ENCODE results near the gene STKLD1. TPM values are rescaled to one million over a fixed set of nuclear protein-coding genes. Genes with fewer than 3 reads are reported as not detected.
"Not testable (repeated sequence)": the region's sequence is repeated elsewhere in the genome, so short reads cannot be mapped to it uniquely, and the experiment has no call there.

Gene STKLD1
- total RNA-seq, 2 experiments from 2014 or later, result 0.65 to 2.0 TPM

GRCh38 chr9:133383438-133383837 is 7.3 kb downstream of the STKLD1 start:
- Mint-ChIP-seq H3K27me3 (no peaks in the 10 kb centered on the region), H3K9me3 (no peaks in the 10 kb centered on the region), H3K27ac (no peak overlapping the region), H3K4me3 (no peak overlapping the region), H3K4me1 (peaks cover 4% of the 10 kb centered on the region), H3K36me3 (ENCODE audit: low read depth) (no peaks in the 10 kb centered on the region)
- no peak for DNase-seq
- ChIA-PET CTCF (no interaction called here), POLR2A (no interaction called here)

GRCh38 chr9:133384736-133385321 is 8.7 kb downstream of the STKLD1 start:
- Mint-ChIP-seq H3K36me3 (ENCODE audit: low read depth) (no peaks in the 10 kb centered on the region), H3K4me3 (no peak overlapping the region), H3K27me3 (no peaks in the 10 kb centered on the region), H3K4me1 (no peaks in the 10 kb centered on the region), H3K9me3 (no peaks in the 10 kb centered on the region), H3K27ac (no peak overlapping the region)
- CTCF ChIA-PET, result interaction anchor here (0.7 kb wide), 1 partner anchor 24 kb away, joined by 4 read pairs; no protein-coding TSS in a partner anchor
- POLR2A ChIA-PET, result interaction anchor here (0.7 kb wide), 1 partner anchor 109 kb away, joined by 4 read pairs; no protein-coding TSS in a partner anchor
- DNase-seq, result no peak

- no peak overlapping the region for H3K27ac Mint-ChIP-seq
- no peaks in the 10 kb centered on the region for H3K9me3 Mint-ChIP-seq
- POLR2A ChIA-PET, result no interaction called here
- no peaks in the 10 kb centered on the region for H3K4me1 Mint-ChIP-seq
- no peak overlapping the region for H3K4me3 Mint-ChIP-seq
- CTCF ChIA-PET, result interaction anchor here (0.7 kb wide), 1 partner anchor 24 kb away, joined by 4 read pairs; no protein-coding TSS in a partner anchor
- no peak for DNase-seq
- H3K27me3 Mint-ChIP-seq, result no peaks in the 10 kb centered on the region
- H3K36me3 Mint-ChIP-seq (ENCODE audit: low read depth), result no peaks in the 10 kb centered on the region
Measured at GRCh38 chr9:133385452-133385851, 9.3 kb downstream of the STKLD1 start.

DNA sequence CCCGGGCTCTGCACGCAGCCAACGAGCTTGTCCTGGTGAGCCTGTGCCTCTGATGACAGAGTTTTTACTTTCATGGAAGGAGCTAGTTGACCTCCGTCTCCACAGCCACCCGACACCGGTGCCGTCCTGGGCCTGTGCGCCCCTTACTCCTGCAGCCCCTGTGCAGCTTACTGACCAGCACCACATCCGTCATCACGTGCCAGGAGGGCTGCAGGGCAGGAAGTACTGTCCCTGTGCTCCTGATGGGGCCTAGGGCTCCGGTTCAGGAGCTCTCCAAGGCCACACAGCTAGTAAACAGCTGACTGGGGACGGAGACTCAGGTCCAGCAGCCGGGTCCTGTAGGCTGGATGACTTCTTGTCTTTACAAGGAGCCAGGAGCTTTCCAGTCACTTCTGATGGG is 10.2 kb downstream of the STKLD1 start:
- no peak for DNase-seq
- H3K4me1 Mint-ChIP-seq, result no peaks in the 10 kb centered on the region
- CTCF ChIA-PET, result interaction anchor here (1.5 kb wide), 1 partner anchor 11 kb away, joined by 3 read pairs; no protein-coding TSS in a partner anchor
- no peaks in the 10 kb centered on the region for H3K36me3 Mint-ChIP-seq (ENCODE audit: low read depth)
- POLR2A ChIA-PET, result no interaction called here
- H3K4me3 Mint-ChIP-seq, result no peak overlapping the region
- no peak overlapping the region for H3K27ac Mint-ChIP-seq
- H3K27me3 Mint-ChIP-seq, result no peaks in the 10 kb centered on the region
- no peaks in the 10 kb centered on the region for H3K9me3 Mint-ChIP-seq

GRCh38 chr9:133387680-133388079 is 11.5 kb downstream of the STKLD1 start:
- Mint-ChIP-seq H3K4me1 (no peaks in the 10 kb centered on the region), H3K36me3 (ENCODE audit: low read depth) (no peaks in the 10 kb centered on the region), H3K9me3 (no peaks in the 10 kb centered on the region), H3K27ac (no peak overlapping the region), H3K27me3 (no peaks in the 10 kb centered on the region), H3K4me3 (no peak overlapping the region)
- DNase-seq, result no peak
- ChIA-PET CTCF (interaction anchor here (0.9 to 1.5 kb wide), 2 partner anchors 10 to 11 kb away, joined by 3 read pairs; partner anchors contain the start of gene STKLD1), POLR2A (no interaction called here)

DNA sequence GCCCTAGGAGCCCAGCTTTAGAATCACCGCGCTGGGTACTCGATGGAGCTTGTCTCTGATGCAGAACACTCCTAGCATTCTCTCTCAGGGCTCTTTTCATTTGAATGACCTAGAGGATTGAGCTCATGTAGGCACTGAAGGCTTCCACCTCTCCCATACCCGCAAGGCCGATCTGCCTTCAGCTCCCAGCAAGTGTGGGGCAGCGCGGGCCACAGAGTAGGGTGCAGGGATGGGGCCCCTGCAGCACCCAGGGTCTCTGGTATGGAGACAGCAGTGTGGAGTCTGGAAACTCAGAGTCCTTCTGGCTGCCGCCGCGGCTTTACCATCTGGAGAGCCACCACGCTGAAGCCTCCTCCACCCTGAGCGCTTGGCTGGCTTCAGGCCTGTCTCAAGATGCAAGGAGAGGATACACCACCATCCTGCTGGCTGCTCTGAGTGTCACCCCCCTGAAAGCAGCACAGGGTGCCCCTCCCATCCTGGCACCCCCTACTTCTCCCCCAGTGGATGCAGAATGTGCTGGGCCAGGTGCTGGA is 12.9 kb downstream of the STKLD1 start:
- DNase-seq, result no peak
- H3K27ac Mint-ChIP-seq, result no peak overlapping the region
- H3K4me3 Mint-ChIP-seq, result no peak overlapping the region
- CTCF ChIA-PET, result interaction anchor here (1.4 kb wide), 1 partner anchor 15 kb away, joined by 4 read pairs; no protein-coding TSS in a partner anchor
- no peaks in the 10 kb centered on the region for H3K9me3 Mint-ChIP-seq
- no peaks in the 10 kb centered on the region for H3K4me1 Mint-ChIP-seq
- no peaks in the 10 kb centered on the region for H3K36me3 Mint-ChIP-seq (ENCODE audit: low read depth)
- no peaks in the 10 kb centered on the region for H3K27me3 Mint-ChIP-seq
- POLR2A ChIA-PET, result no interaction called here

DNA sequence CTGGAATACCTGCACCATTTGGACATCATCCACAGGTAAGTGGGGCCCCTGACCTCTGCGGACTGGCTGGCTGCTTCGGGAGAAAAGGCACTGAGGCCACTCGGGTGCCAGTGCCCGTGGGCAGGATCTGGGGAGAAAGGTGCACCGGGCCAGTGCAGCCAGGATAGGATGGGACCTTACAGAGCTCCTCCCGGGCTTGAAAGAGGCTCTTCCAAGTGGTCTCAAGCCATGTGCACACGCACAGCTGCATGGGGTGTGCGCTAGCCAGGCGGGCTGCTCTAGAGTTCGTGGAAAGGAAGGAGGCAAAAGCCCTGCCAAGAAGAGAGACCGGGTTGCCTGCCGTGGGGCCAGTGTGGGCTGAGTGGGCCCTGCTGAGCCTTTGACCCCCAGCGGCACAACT is 13.4 kb downstream of the STKLD1 start:
- ChIA-PET CTCF (interaction anchor here (0.6 to 1.4 kb wide), 2 partner anchors 15 to 521 kb away, joined by 3 to 4 read pairs; no protein-coding TSS in a partner anchor), POLR2A (no interaction called here)
- H3K36me3 Mint-ChIP-seq (ENCODE audit: low read depth), result no peaks in the 10 kb centered on the region
- no peaks in the 10 kb centered on the region for H3K4me1 Mint-ChIP-seq
- H3K27me3 Mint-ChIP-seq, result no peaks in the 10 kb centered on the region
- no peaks in the 10 kb centered on the region for H3K9me3 Mint-ChIP-seq
- DNase-seq, result no peak
- no peak overlapping the region for H3K4me3 Mint-ChIP-seq
- peak overlapping the region; percentile 25 for H3K27ac Mint-ChIP-seq

- no peaks in the 10 kb centered on the region for H3K9me3 Mint-ChIP-seq
- no peak overlapping the region for H3K4me3 Mint-ChIP-seq
- DNase-seq, result no peak
- H3K27ac Mint-ChIP-seq, result no peak overlapping the region
- H3K27me3 Mint-ChIP-seq, result no peaks in the 10 kb centered on the region
- no peaks in the 10 kb centered on the region for H3K4me1 Mint-ChIP-seq
- H3K36me3 Mint-ChIP-seq (ENCODE audit: low read depth), result no peaks in the 10 kb centered on the region
- ChIA-PET CTCF (no interaction called here), POLR2A (no interaction called here)
Measured at GRCh38 chr9:133390713-133391112, 14.5 kb downstream of the STKLD1 start.

- POLR2A ChIA-PET; H3K27ac Mint-ChIP-seq; CTCF ChIA-PET; H3K4me3 Mint-ChIP-seq; H3K4me1 Mint-ChIP-seq; H3K27me3 Mint-ChIP-seq; H3K9me3 Mint-ChIP-seq; DNase-seq; H3K36me3 Mint-ChIP-seq (ENCODE audit: low read depth): not testable (repeated sequence)
Measured at GRCh38 chr9:133391449-133391848, 15.3 kb downstream of the STKLD1 start.

- H3K36me3 Mint-ChIP-seq (ENCODE audit: low read depth); H3K4me3 Mint-ChIP-seq; H3K4me1 Mint-ChIP-seq; H3K27me3 Mint-ChIP-seq; H3K9me3 Mint-ChIP-seq; DNase-seq; POLR2A ChIA-PET; H3K27ac Mint-ChIP-seq; CTCF ChIA-PET: not testable (repeated sequence)
Measured at GRCh38 chr9:133392308-133392707, 16.1 kb downstream of the STKLD1 start.

DNA sequence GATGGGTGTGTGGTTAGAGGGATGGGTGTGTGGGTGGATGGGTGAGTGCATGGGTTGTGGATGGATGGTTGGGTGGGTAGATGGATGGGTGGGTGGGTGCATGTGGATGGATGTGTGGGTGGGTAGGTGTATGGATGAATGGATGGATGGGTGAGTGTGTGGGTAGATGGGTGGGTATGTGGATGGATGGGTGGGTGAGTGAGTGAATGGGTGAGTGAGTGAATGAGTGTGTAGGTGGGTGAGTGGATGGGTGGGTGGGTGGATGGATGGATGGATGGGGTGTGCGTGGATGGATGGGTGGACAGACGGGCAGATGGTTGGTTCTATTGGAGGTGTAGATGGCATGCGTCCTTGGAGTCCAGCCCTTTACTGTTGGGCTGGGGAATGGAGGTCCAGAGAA is 17.2 kb downstream of the STKLD1 start:
- CTCF ChIA-PET, result no interaction called here
- H3K27ac Mint-ChIP-seq, result no peak overlapping the region
- no peak for DNase-seq
- H3K36me3 Mint-ChIP-seq (ENCODE audit: low read depth), result no peaks in the 10 kb centered on the region
- POLR2A ChIA-PET, result no interaction called here
- no peaks in the 10 kb centered on the region for H3K9me3 Mint-ChIP-seq
- no peaks in the 10 kb centered on the region for H3K27me3 Mint-ChIP-seq
- H3K4me1 Mint-ChIP-seq, result no peaks in the 10 kb centered on the region
- no peak overlapping the region for H3K4me3 Mint-ChIP-seq

GRCh38 chr9:133394687-133395271 is 18.6 kb downstream of the STKLD1 start:
- no peaks in the 10 kb centered on the region for H3K27me3 Mint-ChIP-seq
- CTCF ChIA-PET, result interaction anchor here (0.8 to 1.7 kb wide), 3 partner anchors 10 to 18 kb away, joined by 4 read pairs; no protein-coding TSS in a partner anchor

GRCh38 chr9:133396952-133397351 is 20.8 kb downstream of the STKLD1 start:
- Mint-ChIP-seq H3K4me3 (no peak overlapping the region), H3K4me1 (no peaks in the 10 kb centered on the region), H3K36me3 (ENCODE audit: low read depth) (no peaks in the 10 kb centered on the region), H3K27me3 (no peaks in the 10 kb centered on the region), H3K27ac (no peak overlapping the region), H3K9me3 (no peaks in the 10 kb centered on the region)
- CTCF ChIA-PET, result interaction anchor here (1.2 to 1.5 kb wide), 2 partner anchors 10 to 19 kb away, joined by 3 to 4 read pairs; no protein-coding TSS in a partner anchor
- POLR2A ChIA-PET, result interaction anchor here (0.6 kb wide), 1 partner anchor 238 kb away, joined by 3 read pairs; no protein-coding TSS in a partner anchor
- DNase-seq, result no peak

More at GRCh38 chr9:133394687-133395271, 18.6 kb downstream of the STKLD1 start:
- Mint-ChIP-seq H3K9me3 (no peaks in the 10 kb centered on the region), H3K4me1 (no peaks in the 10 kb centered on the region), H3K36me3 (ENCODE audit: low read depth) (no peaks in the 10 kb centered on the region), H3K4me3 (no peak overlapping the region), H3K27ac (no peak overlapping the region)
- POLR2A ChIA-PET, result no interaction called here
- DNase-seq, result no peak
